NCI-H2196 (cell line): ENCODE data around the gene XNDC1N.
A peak's percentile ranks its signal among the peaks of the same experiment; 100 is the strongest.

ENCODE experiments used
- DNase-seq: peaks from one replicate; lab custom pipeline; 2025; ENCODE audit not compliant: unreplicated experiment; lab: John Stamatoyannopoulos, UW

Gene XNDC1N

GRCh38 chr11:71927820-71928736, at the start of gene XNDC1N:
XNDC1N (minus strand) TSS chr11:71928594; CDS start chr11:71923353, 5,241 bp downstream.
- DNase-seq = peak; percentile 22

GRCh38 chr11:71977743-71978418, 49.5 kb upstream of the XNDC1N start:
- DNase-seq = peak; percentile 77

- no peak for DNase-seq
Observed at GRCh38 chr11:71977090-71977489, 48.7 kb upstream of the XNDC1N start.

- no peak for DNase-seq
Observed at GRCh38 chr11:71976551-71976950, 48.2 kb upstream of the XNDC1N start.

GRCh38 chr11:71971680-71972079, 43.3 kb upstream of the XNDC1N start:
- DNase-seq = no peak

- DNase-seq = no peak
Observed at GRCh38 chr11:71964641-71965040, 36.2 kb upstream of the XNDC1N start.

- DNase-seq = no peak
Observed at GRCh38 chr11:71963468-71963867, 35.1 kb upstream of the XNDC1N start.

- DNase-seq = no peak
Observed at GRCh38 chr11:71962428-71963038, 34.1 kb upstream of the XNDC1N start.

- no peak for DNase-seq
Observed at GRCh38 chr11:71955898-71956456, 27.6 kb upstream of the XNDC1N start.

- DNase-seq = no peak
Observed at GRCh38 chr11:71951741-71952310, 23.4 kb upstream of the XNDC1N start.

GRCh38 chr11:71949034-71949433, 20.6 kb upstream of the XNDC1N start:
- no peak for DNase-seq

GRCh38 chr11:71948314-71949027, 20.1 kb upstream of the XNDC1N start:
- peak; percentile 19 for DNase-seq

- no peak for DNase-seq
Observed at GRCh38 chr11:71947498-71947897, 19.1 kb upstream of the XNDC1N start.

- DNase-seq = no peak
Observed at GRCh38 chr11:71946144-71946571, 17.8 kb upstream of the XNDC1N start.

- DNase-seq = no peak
Observed at GRCh38 chr11:71940561-71941219, 12.3 kb upstream of the XNDC1N start.

- no peak for DNase-seq
Observed at GRCh38 chr11:71937826-71938225, 9.4 kb upstream of the XNDC1N start.

GRCh38 chr11:71936825-71937224, 8.4 kb upstream of the XNDC1N start:
- DNase-seq = no peak

- no peak for DNase-seq
Observed at GRCh38 chr11:71935338-71935925, 7.0 kb upstream of the XNDC1N start.

- DNase-seq = no peak
Observed at GRCh38 chr11:71934213-71934612, 5.8 kb upstream of the XNDC1N start.
